Astrocyte (in vitro differentiated cells and primary cell): ENCODE data around the gene KIAA1328. TPM values are rescaled to one million over a fixed set of nuclear protein-coding genes. Genes with fewer than 3 reads are reported as not detected.

Experiments
- DNase-seq: peaks from one replicate; pipeline ENCODE4 v3.0.0-alpha.2; 2010; ENCODE audit warnings: low read depth
- FAIRE-seq: peaks from 2 replicates; lab custom pipeline; 2011; peaks lifted over from hg19 to GRCh38; lab: Jason Lieb, UNC
- H2AFZ ChIP-seq: 2 replicates; pipeline ENCODE4 v1.6.0; 2012; ENCODE audit warnings: low read depth, low read length, inconsistent platforms
- H3K27ac ChIP-seq: 2 replicates; pipeline ENCODE4 v1.5.1; 2011; ENCODE audit warnings: low read depth, low read length, inconsistent platforms
- H3K27me3 ChIP-seq: 2 replicates; pipeline ENCODE4 v1.6.0; 2011; ENCODE audit warnings: low read length, inconsistent platforms; ENCODE audit not compliant: insufficient read depth
- H3K36me3 ChIP-seq: 2 replicates; pipeline ENCODE4 v1.5.1; 2011; ENCODE audit warnings: low read length, inconsistent platforms; ENCODE audit not compliant: insufficient read depth
- H3K4me1 ChIP-seq: 2 replicates; pipeline ENCODE4 v1.5.1; 2011; ENCODE audit warnings: low read length, inconsistent platforms; ENCODE audit not compliant: insufficient read depth
- H3K4me2 ChIP-seq: 2 replicates; pipeline ENCODE4 v1.6.0; 2012; ENCODE audit warnings: low read length, inconsistent platforms
- H3K4me3 ChIP-seq: 2 replicates; pipeline ENCODE4 v1.5.1; 2011; ENCODE audit warnings: low read depth, mild to moderate bottlenecking, low read length, inconsistent platforms; ENCODE audit not compliant: insufficient read depth
- H3K79me2 ChIP-seq: 2 replicates; pipeline ENCODE4 v1.6.0; 2012; ENCODE audit warnings: mild to moderate bottlenecking, low read length, inconsistent platforms; ENCODE audit not compliant: insufficient read depth
- H3K9ac ChIP-seq: 2 replicates; pipeline ENCODE4 v1.6.0; 2012; ENCODE audit warnings: mild to moderate bottlenecking, low read length, inconsistent platforms
- H3K9me3 ChIP-seq: 2 replicates; pipeline ENCODE4 v1.5.1; 2012; ENCODE audit warnings: low read depth, mild to moderate bottlenecking, low read length, inconsistent platforms; ENCODE audit not compliant: insufficient read depth
- H4K20me1 ChIP-seq: 2 replicates; pipeline ENCODE4 v1.6.0; 2012; ENCODE audit warnings: low read length, inconsistent platforms; ENCODE audit not compliant: insufficient read depth
- H3K27ac Mint-ChIP-seq: one replicate; pipeline ENCODE4 v1.8.0; 2021; ENCODE audit warnings: mild to moderate bottlenecking, mixed read lengths; ENCODE audit not compliant: unreplicated experiment
- H3K27me3 Mint-ChIP-seq: one replicate; pipeline ENCODE4 v1.8.0; 2021; ENCODE audit warnings: low read depth, mixed read lengths; ENCODE audit not compliant: unreplicated experiment
- H3K36me3 Mint-ChIP-seq: one replicate; pipeline ENCODE4 v1.8.0; 2021; ENCODE audit warnings: low read depth, mixed read lengths; ENCODE audit not compliant: unreplicated experiment
- H3K4me1 Mint-ChIP-seq: one replicate; pipeline ENCODE4 v1.8.0; 2021; ENCODE audit warnings: low read depth, mixed read lengths; ENCODE audit not compliant: unreplicated experiment
- H3K4me3 Mint-ChIP-seq: one replicate; pipeline ENCODE4 v1.8.0; 2021; ENCODE audit warnings: mild to moderate bottlenecking, moderate library complexity, mixed read lengths; ENCODE audit not compliant: unreplicated experiment
- H3K9me3 Mint-ChIP-seq: one replicate; pipeline ENCODE4 v1.8.0; 2021; ENCODE audit warnings: mild to moderate bottlenecking, mixed read lengths; ENCODE audit not compliant: unreplicated experiment
- CTCF ChIP-seq: IDR thresholded peaks from 2 replicates; pipeline ENCODE4 v1.5.1; 2011; ENCODE audit warnings: low read depth, mild to moderate bottlenecking, inconsistent platforms, low read length, moderate library complexity; ENCODE audit not compliant: insufficient read depth
- EZH2 ChIP-seq: IDR thresholded peaks from 2 replicates; pipeline ENCODE4 v1.6.1; 2012; ENCODE audit warnings: mild to moderate bottlenecking, low read length, inconsistent platforms; ENCODE audit not compliant: insufficient read depth
- total RNA-seq: library from RNA; stranded (reverse); gene quantifications from 2 replicates; pipeline ENCODE4 v1.2.1, GENCODE V29; 2021

The KIAA1328 gene
- total RNA-seq, 1 donor from 2014 or later: 3.7 TPM

- no peak overlapping the region for H3K27ac Mint-ChIP-seq
- no peak overlapping the region for H3K4me3 ChIP-seq
- no peaks in the 10 kb centered on the region for H3K27me3 ChIP-seq
- no peaks in the 10 kb centered on the region for H3K36me3 ChIP-seq
- peaks cover 2% of the 10 kb centered on the region for H3K9me3 ChIP-seq
- H3K9ac ChIP-seq: no peak overlapping the region
- H3K9me3 Mint-ChIP-seq: peaks cover 4% of the 10 kb centered on the region
- TF ChIP-seq CTCF (no peak), EZH2 (no peak)
- no peak overlapping the region for H2AFZ ChIP-seq
- FAIRE-seq: no peak
- no peak overlapping the region for H3K27ac ChIP-seq
- no peaks in the 10 kb centered on the region for H3K4me1 ChIP-seq
- H3K4me2 ChIP-seq: no peak overlapping the region
- DNase-seq: no peak
- H3K36me3 Mint-ChIP-seq: no peaks in the 10 kb centered on the region
- H3K27me3 Mint-ChIP-seq: peaks cover 55% of the 10 kb centered on the region
- no peaks in the 10 kb centered on the region for H3K4me1 Mint-ChIP-seq
- no peaks in the 10 kb centered on the region for H3K79me2 ChIP-seq
- H4K20me1 ChIP-seq: no peaks in the 10 kb centered on the region
- no peak overlapping the region for H3K4me3 Mint-ChIP-seq
Observed at GRCh38 chr18:37264956-37265355, 436.0 kb downstream of the KIAA1328 start.

- Mint-ChIP-seq H3K27me3 (peaks cover 54% of the 10 kb centered on the region), H3K4me3 (no peak overlapping the region), H3K4me1 (no peaks in the 10 kb centered on the region), H3K36me3 (no peaks in the 10 kb centered on the region), H3K9me3 (peaks cover 4% of the 10 kb centered on the region), H3K27ac (no peak overlapping the region)
- no peak overlapping the region for H2AFZ ChIP-seq
- DNase-seq (no peak), FAIRE-seq (no peak)
- peaks cover 2% of the 10 kb centered on the region for H3K9me3 ChIP-seq
- no peak overlapping the region for H3K4me2 ChIP-seq
- H3K4me3 ChIP-seq: no peak overlapping the region
- no peaks in the 10 kb centered on the region for H3K4me1 ChIP-seq
- no peak overlapping the region for H3K9ac ChIP-seq
- no peaks in the 10 kb centered on the region for H3K27me3 ChIP-seq
- H3K79me2 ChIP-seq: no peaks in the 10 kb centered on the region
- H3K36me3 ChIP-seq: no peaks in the 10 kb centered on the region
- TF ChIP-seq CTCF: no peak
- TF ChIP-seq EZH2: no peak
- no peak overlapping the region for H3K27ac ChIP-seq
- no peaks in the 10 kb centered on the region for H4K20me1 ChIP-seq
Observed at GRCh38 chr18:37265382-37265781, 436.5 kb downstream of the KIAA1328 start.

GRCh38 chr18:37266290-37266689 is 437.4 kb downstream of the KIAA1328 start:
- TF ChIP-seq EZH2: no peak
- no peak for TF ChIP-seq CTCF
- Histone ChIP-seq H4K20me1 (no peaks in the 10 kb centered on the region), H2AFZ (no peak overlapping the region), H3K4me3 (no peak overlapping the region), H3K27me3 (no peaks in the 10 kb centered on the region), H3K27ac (no peak overlapping the region), H3K4me2 (no peak overlapping the region), H3K9me3 (peaks cover 2% of the 10 kb centered on the region), H3K79me2 (no peaks in the 10 kb centered on the region), H3K36me3 (no peaks in the 10 kb centered on the region), H3K9ac (no peak overlapping the region), H3K4me1 (no peaks in the 10 kb centered on the region)
- Mint-ChIP-seq H3K36me3 (no peaks in the 10 kb centered on the region), H3K27me3 (peaks cover 50% of the 10 kb centered on the region), H3K4me3 (no peak overlapping the region), H3K27ac (no peak overlapping the region), H3K4me1 (no peaks in the 10 kb centered on the region), H3K9me3 (peaks cover 4% of the 10 kb centered on the region)
- no peak for FAIRE-seq
- no peak for DNase-seq
